NT2/D1 (cell line): ENCODE measurements around the gene EXOC7.

ENCODE experiments used
- YY1 ChIP-seq: IDR thresholded peaks from 2 replicates; pipeline ENCODE4 v1.6.1; 2011; ENCODE audit not compliant: insufficient read length, insufficient read depth
- ZNF274 ChIP-seq: IDR thresholded peaks from 2 replicates; pipeline ENCODE4 v1.6.1; 2011; ENCODE audit warnings: mild to moderate bottlenecking, low read depth, low read length

GRCh38 chr17:76137351-76138233 is 34.0 kb upstream of the EXOC7 start:
- TF ChIP-seq ZNF274: no peak
- TF ChIP-seq YY1: no peak
